ENCODE measurements around the gene ELAVL3.

- TF ChIP-seq, protein P1, sequence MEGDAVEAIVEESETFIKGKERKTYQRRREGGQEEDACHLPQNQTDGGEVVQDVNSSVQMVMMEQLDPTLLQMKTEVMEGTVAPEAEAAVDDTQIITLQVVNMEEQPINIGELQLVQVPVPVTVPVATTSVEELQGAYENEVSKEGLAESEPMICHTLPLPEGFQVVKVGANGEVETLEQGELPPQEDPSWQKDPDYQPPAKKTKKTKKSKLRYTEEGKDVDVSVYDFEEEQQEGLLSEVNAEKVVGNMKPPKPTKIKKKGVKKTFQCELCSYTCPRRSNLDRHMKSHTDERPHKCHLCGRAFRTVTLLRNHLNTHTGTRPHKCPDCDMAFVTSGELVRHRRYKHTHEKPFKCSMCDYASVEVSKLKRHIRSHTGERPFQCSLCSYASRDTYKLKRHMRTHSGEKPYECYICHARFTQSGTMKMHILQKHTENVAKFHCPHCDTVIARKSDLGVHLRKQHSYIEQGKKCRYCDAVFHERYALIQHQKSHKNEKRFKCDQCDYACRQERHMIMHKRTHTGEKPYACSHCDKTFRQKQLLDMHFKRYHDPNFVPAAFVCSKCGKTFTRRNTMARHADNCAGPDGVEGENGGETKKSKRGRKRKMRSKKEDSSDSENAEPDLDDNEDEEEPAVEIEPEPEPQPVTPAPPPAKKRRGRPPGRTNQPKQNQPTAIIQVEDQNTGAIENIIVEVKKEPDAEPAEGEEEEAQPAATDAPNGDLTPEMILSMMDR (IDR thresholded peaks at IDR 0.05): no peak
- no peak for TF ChIP-seq POLR2A (IDR thresholded peaks at IDR 0.05)
These were observed 66.3 kb downstream of the ELAVL3 start for GRCh38 chr19:11414544-11414943.
